CD4-positive, alpha-beta T cell treated with Interleukin-17A for 1 hour (primary cell): ENCODE data around the gene PTPRO.

Source experiments
- DNase-seq: peaks from one replicate; pipeline ENCODE4 v3.0.0-alpha.2; 2020

PTPRO gene

DNA sequence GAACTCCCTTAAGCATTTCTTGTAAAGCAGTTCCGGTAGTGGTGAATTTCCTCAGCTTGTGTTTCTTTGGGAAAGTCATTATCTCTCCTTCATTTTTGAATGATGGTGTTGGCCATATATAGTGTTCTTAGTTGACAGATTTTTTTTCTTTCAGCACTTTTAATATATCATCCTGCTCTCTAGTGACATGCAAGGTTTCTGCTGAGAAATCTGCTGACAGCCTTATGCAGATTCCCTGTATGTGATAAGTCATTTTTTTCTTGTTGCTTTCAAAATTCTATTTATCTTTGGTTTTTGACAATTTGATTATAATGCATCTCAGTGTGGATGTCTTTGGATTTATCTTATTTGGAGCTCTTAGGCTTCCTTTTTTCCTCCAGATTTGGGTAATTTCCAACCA, 135.7 kb downstream of the PTPRO start:
- DNase-seq = no peak

- no peak for DNase-seq
Measured at GRCh38 chr12:15468911-15469310, 146.6 kb downstream of the PTPRO start.

GRCh38 chr12:15469356-15469755, 147.0 kb downstream of the PTPRO start:
- DNase-seq = no peak

DNA sequence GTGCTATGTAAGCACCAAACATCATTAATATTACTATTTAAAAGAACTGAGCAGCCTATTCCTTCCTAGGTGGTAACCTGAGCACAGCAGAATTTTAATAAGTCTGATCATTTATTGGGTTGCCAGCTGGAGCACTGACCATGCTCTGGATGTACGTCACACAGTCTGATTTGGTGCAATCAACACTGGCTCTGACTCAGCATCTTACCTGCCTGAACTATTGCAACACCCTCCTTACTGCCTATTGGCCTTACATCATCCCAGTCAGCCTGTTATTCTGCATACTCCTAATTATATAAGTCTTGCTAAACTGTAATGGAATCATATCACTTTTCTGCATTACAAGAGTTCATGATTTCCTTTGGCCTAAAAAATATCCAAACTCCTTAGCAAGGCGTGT, 149.7 kb downstream of the PTPRO start:
- DNase-seq = no peak

- no peak for DNase-seq
Measured at GRCh38 chr12:15474766-15475165, 152.5 kb downstream of the PTPRO start.

- DNase-seq = no peak
Measured at GRCh38 chr12:15477761-15478160, 155.5 kb downstream of the PTPRO start.

- DNase-seq = no peak
Measured at GRCh38 chr12:15481846-15482245, 159.5 kb downstream of the PTPRO start.

DNA sequence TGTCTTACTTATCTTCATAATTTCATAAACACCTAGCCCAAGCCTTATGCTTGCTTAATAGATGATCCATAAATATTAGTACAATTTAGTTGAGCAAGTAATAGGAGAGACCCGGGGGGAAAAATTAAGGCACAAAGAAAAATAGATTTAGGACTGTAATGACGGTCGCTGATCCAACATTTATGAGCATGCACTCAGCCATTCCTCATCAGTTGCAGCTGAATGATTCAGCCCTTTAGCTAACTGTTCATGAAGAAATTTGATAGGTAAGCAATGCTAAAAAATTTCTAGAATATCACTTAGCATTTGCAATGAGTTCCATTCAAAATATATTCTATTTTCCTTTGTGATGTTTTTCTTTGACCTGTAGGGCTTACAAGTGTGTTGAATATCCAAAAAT, 163.2 kb downstream of the PTPRO start:
- no peak for DNase-seq

DNA sequence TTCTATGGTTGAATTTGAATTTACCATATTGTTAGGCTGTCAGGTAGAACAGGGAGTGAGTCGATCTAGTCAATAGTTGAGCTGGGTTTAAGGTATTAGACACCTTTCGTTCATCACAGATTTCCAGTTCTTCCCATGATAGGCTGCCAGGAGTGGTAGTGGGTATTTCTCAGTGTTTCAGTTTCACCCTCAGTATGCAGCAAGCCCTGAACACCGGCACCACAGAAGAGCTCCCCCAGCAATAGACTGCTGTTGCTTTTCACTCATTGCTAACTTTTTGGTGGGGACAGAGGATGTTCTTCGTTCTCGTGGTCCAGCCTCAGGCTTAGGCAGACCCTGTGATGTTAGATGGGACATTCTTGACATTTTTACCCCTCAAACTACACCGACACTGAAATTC, 164.6 kb downstream of the PTPRO start:
- DNase-seq = no peak

- no peak for DNase-seq
Measured at GRCh38 chr12:15488481-15488880, 166.2 kb downstream of the PTPRO start.

- no peak for DNase-seq
Measured at GRCh38 chr12:15494329-15495046, 172.2 kb downstream of the PTPRO start.

- no peak for DNase-seq
Measured at GRCh38 chr12:15495746-15496145, 173.4 kb downstream of the PTPRO start.

GRCh38 chr12:15496738-15497137, 174.4 kb downstream of the PTPRO start:
- DNase-seq = no peak

DNA sequence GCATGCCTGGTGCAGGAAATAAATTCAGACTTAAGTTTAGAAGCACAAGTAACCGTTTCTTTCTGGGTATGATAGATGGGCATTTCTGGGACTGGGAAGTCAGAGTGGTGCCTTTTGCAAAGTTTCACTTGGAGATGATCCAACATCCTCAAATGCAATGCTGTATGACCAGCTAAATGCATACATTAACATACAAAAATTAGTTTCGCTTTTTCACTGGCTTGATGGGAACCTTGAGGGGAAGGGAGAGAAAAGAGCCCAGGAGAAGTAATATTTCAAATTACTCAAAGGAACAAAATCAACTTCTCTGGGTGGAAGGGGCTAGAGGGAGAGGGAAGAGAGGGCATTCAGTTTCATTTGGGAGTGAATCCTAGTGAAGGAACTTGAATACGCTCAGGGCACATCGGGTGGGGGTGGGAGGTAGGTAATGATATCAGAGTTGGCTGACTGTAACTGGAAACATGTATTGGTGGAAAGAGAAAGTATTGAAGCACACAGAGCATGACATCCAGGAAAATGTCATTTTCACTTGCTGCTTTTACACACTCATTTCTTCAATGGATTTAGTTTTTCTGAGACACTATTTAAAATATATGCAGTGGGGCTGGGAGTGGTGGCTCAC, 175.5 kb downstream of the PTPRO start:
- DNase-seq = no peak

DNA sequence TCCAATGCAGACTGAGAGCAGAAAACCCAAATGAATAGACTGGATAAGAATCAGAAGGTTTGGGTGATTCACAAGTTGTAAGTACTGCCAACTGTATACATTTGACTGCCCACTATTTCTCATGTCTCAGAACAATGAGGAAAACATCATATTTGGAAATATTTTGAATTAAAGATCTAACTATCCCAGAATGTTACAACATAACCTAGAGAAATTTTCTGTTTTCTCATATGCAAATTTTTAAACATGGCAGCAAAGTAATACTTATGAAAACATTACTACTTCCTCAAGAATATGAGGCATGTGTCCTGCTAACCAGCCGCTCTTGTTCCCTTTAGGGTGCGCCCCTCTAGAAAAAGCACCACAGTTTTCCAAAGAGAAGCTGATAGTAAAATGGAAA, 179.9 kb downstream of the PTPRO start:
- DNase-seq = no peak

- DNase-seq = no peak
Measured at GRCh38 chr12:15505616-15506015, 183.3 kb downstream of the PTPRO start.

- DNase-seq = no peak
Measured at GRCh38 chr12:15515010-15515409, 192.7 kb downstream of the PTPRO start.

DNA sequence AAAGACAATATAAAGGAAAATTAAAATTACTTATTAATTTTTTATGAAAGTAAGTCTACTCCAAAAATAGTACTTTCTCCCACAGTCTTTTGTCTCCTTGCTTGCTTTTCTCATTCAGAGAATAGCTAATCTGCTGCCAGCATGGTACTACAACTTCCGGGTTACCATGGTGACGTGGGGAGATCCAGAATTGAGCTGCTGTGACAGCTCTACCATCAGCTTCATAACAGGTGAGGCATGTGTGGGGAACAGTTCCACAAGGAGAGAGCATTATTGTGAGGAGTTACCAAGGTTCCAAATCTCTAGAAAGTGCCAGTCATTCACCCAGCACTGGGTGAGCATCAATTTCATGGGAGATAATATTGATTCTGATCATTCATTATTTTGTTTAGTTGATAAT, 197.8 kb downstream of the PTPRO start:
- DNase-seq = no peak

GRCh38 chr12:15520844-15521243, 198.5 kb downstream of the PTPRO start:
- no peak for DNase-seq

DNA sequence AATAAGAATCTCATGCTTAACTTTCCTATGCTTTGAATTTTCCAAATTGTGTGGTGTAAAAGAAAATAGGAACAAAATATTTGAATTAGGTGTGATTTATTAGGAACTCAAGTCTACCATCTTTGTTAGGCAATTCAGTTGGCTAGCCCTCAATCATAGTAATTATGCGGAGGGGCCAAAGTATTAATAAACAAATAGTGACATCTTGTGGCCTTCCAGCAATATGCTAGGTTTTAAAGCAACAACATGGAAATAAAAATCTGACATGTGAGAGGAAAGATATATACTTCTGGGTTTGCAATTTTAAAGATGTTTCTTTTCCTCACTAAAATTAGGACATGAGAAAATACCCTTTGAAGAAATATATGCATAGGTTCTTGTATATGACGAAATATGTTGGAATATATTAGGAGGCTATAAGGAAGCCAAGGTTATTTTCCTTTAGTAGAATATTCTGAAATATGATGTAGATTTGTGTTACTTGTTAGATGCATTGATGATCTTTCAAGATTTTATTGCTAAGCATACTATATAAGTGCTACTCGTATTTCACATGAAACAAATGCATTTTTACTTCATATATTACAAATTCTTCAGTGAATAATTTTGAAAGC, 200.4 kb downstream of the PTPRO start:
- DNase-seq = peak; percentile 36

DNA sequence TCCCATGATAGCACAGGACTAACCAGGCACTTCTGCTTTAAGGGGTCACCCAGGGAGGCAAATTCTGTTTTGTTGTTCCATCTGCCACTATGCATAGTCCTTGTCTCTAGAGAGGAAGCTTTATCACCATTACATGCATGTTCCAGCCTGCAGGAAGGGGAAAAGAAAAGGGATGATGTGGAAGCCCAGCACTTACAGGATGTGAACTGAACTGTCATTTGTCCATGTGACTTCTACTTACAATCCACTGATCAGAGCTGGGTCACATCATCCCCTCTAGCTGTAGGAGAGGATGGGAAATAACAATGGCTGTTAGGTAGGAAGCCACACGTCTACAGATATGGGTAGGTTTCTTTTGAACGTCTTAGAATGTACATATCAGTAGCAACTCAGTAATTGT, 203.1 kb downstream of the PTPRO start:
- DNase-seq = no peak

DNA sequence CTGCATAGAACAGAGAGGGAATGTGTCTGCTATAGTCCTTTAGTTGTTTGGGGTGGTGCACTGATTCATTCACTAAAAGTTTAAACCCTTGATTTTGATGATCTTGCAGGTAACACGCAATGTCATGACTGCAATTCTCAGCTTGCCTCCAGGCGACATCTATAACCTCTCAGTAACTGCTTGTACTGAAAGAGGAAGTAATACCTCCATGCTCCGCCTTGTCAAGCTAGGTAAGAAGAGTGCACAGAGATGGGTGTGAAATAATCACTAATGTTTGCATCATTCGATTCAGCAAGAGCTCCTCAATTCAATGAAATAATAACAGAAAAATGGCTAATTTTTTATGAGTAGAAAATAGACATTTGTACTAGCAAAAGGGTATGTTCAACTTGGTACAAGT, 203.7 kb downstream of the PTPRO start:
- no peak for DNase-seq

DNA sequence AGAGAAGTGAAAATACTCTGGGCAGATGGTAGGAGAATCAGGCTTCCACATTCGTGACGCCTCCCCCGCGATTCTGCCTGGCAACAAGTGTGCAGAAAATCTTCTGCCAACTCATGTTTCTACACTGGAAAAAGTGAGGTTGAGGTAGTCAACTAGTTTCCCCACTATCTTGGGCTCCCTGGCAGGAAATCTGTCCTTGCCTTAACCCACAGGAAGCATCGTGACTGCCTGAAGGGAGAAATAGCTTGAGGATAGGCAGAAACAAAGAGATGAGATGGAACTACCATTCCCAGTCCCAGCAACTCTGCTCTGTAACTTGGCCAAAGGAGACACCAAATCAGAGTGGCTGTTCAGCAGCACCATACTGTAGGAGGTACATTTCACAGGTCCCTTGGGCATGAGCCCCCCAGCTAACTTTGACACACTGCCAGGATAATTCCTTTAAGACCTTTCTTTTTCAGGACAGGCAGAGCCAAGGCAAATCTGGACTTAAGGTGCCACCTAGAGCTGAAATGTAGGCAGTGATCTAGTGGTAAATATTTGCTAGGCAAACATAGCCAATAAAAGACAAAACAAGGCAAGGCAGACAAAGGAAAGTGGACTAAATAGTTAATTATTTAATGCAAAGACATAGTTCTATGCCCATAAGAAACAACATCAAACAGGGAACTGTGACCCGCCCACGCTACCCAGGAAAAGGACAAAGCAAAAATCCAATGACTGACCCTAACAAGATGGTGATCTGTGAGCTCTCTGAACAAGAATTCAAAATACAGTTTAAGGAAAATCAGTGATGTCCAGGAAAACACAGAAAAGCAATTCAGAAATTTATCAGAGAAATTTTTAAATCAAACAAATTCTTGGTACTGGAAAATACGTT, 205.1 kb downstream of the PTPRO start:
- no peak for DNase-seq

- DNase-seq = no peak
Measured at GRCh38 chr12:15528666-15529065, 206.4 kb downstream of the PTPRO start.
